ENCODE measurements around the gene MOK.

MOK gene

DNA sequence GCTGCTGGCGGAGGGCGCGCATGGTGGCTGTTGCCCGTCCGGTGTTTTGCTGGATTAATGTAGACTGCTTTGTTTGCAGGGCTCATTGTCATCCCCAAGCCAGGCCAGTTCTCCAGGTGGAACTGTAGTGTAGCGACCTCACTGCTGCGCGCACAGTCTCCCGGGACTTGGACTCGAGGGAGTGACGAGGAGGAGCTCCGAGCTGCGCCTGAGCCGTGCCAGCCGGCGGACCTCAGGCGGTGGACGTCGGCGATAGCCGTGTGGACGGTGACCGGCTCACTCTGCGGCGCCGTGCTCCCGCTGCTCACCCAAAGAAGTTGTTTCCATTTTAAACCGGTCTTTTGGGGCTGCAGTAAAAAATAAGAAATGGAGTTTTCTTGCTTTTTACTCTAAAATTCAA, 82.2 kb downstream of the MOK start:
- no peak overlapping the region for H3K27ac ChIP-seq (ENCODE audit: low read depth, low read length)
- H3K4me1 ChIP-seq (ENCODE audit: control insufficient read depth, insufficient read depth, low read length), result peaks cover 9% of the 10 kb centered on the region; the same call in 1 of the 2 replicates
- H3K4me3 ChIP-seq (ENCODE audit: low read depth, low read length), result no peak overlapping the region
- no peak overlapping the region for H3K9ac ChIP-seq (ENCODE audit: low read depth, low read length)
- H3K9me3 ChIP-seq (ENCODE audit: control insufficient read depth, insufficient read depth, low read length), result no peaks in the 10 kb centered on the region
- peaks cover 3% of the 10 kb centered on the region; the same call in 1 of the 2 replicates for H3K36me3 ChIP-seq (ENCODE audit: control insufficient read depth, insufficient read depth, low read length)
- H3K27me3 ChIP-seq (ENCODE audit: control insufficient read depth, insufficient read depth, low read length), result no peaks in the 10 kb centered on the region

DNA sequence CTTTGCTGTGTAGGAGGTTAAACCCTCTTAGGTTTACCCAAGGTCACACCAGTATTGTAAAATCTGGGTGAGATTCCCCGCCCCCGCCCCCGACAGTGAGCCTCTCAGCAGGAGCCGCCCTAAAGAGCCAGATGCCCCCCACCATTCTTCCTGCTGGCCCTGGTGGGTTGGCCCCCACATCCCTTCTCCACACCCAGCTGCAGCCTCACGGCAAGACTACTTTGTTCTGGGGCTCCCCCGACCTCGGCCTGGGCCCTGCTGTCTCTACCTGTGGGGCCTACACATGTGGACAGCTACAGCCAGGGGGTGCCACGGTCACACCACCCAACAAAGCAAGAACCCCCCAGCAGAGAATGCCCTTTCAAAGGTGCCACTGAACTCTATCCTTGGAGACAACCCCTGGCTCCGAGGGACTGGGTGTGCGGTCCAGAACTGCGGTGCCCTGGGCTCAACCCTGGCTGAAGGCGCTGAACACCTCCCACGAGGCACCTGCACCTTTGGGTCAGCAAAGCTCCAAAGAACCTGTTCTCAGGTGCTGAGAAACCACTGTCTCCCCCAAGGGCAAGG, 82.9 kb downstream of the MOK start:
- Histone ChIP-seq H3K27me3 (ENCODE audit: control insufficient read depth, insufficient read depth, low read length) (no peaks in the 10 kb centered on the region), H3K4me1 (ENCODE audit: control insufficient read depth, insufficient read depth, low read length) (peaks cover 9% of the 10 kb centered on the region; the same call in 1 of the 2 replicates), H3K27ac (ENCODE audit: low read depth, low read length) (no peak overlapping the region)

DNA sequence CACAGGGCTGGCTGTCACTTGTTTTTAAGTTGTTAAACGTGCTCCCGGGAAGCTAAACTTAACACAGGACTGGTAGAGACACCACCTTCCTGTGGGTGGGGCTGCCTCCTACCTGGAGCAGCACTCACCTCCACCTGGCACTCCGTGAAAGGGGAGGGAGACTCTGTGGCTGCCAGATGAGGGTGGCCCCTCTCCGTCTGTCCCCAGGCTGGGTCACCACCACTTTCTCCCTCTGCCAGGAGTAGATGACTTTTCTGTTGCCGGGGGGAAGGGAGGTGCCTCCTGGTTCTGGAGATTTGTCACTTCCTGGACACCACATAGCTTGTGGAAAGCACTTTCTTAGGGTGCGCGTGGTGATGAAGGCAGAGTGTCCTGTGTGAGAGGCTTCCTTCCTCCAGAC, 83.9 kb downstream of the MOK start:
- Histone ChIP-seq H3K27ac (ENCODE audit: low read depth, low read length) (no peak overlapping the region), H3K9ac (ENCODE audit: low read depth, low read length) (no peak overlapping the region), H3K4me1 (ENCODE audit: control insufficient read depth, insufficient read depth, low read length) (peaks cover 9% of the 10 kb centered on the region; the same call in 1 of the 2 replicates), H3K27me3 (ENCODE audit: control insufficient read depth, insufficient read depth, low read length) (no peaks in the 10 kb centered on the region), H3K9me3 (ENCODE audit: control insufficient read depth, insufficient read depth, low read length) (no peaks in the 10 kb centered on the region), H3K36me3 (ENCODE audit: control insufficient read depth, insufficient read depth, low read length) (peaks cover 3% of the 10 kb centered on the region; the same call in 1 of the 2 replicates), H3K4me3 (ENCODE audit: low read depth, low read length) (no peak overlapping the region)

More for the DNA sequence above, 82.9 kb downstream of the MOK start:
- peaks cover 3% of the 10 kb centered on the region; the same call in 1 of the 2 replicates for H3K36me3 ChIP-seq (ENCODE audit: control insufficient read depth, insufficient read depth, low read length)
- no peak overlapping the region for H3K9ac ChIP-seq (ENCODE audit: low read depth, low read length)
- H3K4me3 ChIP-seq (ENCODE audit: low read depth, low read length), result no peak overlapping the region
- no peaks in the 10 kb centered on the region for H3K9me3 ChIP-seq (ENCODE audit: control insufficient read depth, insufficient read depth, low read length)

DNA sequence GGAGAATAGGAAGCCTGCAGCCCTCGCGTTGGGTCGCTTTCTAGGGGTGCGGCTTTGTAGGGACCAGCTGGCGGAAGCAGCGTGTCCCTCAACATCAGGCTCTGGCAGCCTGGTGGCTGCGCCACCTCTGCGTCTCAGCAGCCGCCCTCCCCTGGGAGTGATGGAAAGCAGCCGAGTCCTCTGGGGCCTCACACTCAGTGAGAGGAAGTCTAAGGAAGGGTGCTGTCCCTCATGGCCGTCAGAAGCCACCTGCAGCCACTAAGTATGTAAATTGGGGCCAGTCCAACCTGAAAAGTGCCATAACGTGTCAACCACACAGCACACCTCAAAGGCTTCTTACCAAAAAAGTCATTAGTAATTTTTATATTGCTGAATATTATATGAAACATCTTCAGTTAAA, 84.9 kb downstream of the MOK start:
- Histone ChIP-seq H3K4me3 (ENCODE audit: low read depth, low read length) (no peak overlapping the region), H3K9ac (ENCODE audit: low read depth, low read length) (no peak overlapping the region), H3K36me3 (ENCODE audit: control insufficient read depth, insufficient read depth, low read length) (peaks cover 3% of the 10 kb centered on the region; the same call in 1 of the 2 replicates), H3K27ac (ENCODE audit: low read depth, low read length) (no peak overlapping the region), H3K9me3 (ENCODE audit: control insufficient read depth, insufficient read depth, low read length) (no peaks in the 10 kb centered on the region), H3K27me3 (ENCODE audit: control insufficient read depth, insufficient read depth, low read length) (no peaks in the 10 kb centered on the region), H3K4me1 (ENCODE audit: control insufficient read depth, insufficient read depth, low read length) (peaks cover 16% of the 10 kb centered on the region; the same call in 1 of the 2 replicates)

DNA sequence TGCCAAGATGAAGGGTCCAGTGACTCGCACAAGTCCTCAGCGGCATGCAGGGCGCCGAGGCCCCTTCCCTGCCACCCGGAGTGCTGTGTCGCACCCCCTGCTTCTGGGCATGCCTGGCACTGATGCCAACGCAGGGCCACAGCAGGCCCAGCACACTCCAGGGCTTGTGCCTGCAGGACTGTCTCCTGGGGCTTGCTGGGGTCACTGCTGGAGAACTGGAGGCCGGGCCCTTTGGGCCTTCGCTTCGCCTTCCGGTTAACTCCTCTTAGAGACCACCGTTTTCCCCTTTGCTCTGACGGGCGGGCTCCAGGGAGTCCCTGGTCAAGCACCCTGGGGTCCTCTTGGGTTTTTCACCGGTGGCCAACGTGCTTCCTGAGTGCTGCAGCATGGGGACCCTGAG, 85.6 kb downstream of the MOK start:
- Histone ChIP-seq H3K4me3 (ENCODE audit: low read depth, low read length) (no peak overlapping the region), H3K27me3 (ENCODE audit: control insufficient read depth, insufficient read depth, low read length) (no peaks in the 10 kb centered on the region), H3K4me1 (ENCODE audit: control insufficient read depth, insufficient read depth, low read length) (peaks cover 16% of the 10 kb centered on the region; the same call in 1 of the 2 replicates), H3K9me3 (ENCODE audit: control insufficient read depth, insufficient read depth, low read length) (no peaks in the 10 kb centered on the region), H3K36me3 (ENCODE audit: control insufficient read depth, insufficient read depth, low read length) (peaks cover 3% of the 10 kb centered on the region; the same call in 1 of the 2 replicates), H3K9ac (ENCODE audit: low read depth, low read length) (no peak overlapping the region), H3K27ac (ENCODE audit: low read depth, low read length) (no peak overlapping the region)

DNA sequence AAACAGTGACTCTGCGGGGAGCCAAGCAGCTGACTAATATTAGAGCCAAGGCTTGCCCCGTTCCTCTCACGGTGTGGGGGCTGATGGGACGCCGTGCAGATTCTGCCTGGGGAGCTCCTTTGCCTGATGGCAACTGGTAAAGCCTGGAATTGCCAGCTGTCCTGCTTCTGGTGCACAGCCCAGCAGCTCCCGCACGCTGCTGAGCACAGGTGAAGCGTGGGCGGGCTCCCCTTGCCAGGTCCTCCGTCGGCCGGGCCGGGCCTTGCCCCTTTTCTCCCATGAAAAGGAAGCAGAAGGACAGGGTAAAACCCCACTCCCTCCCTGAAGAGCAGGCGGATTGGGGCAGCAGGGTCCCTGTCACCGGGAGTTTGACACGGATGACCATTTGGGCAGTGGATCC, 86.3 kb downstream of the MOK start:
- Histone ChIP-seq H3K4me1 (ENCODE audit: control insufficient read depth, insufficient read depth, low read length) (peaks cover 16% of the 10 kb centered on the region; the same call in 1 of the 2 replicates), H3K9me3 (ENCODE audit: control insufficient read depth, insufficient read depth, low read length) (no peaks in the 10 kb centered on the region), H3K27me3 (ENCODE audit: control insufficient read depth, insufficient read depth, low read length) (no peaks in the 10 kb centered on the region), H3K9ac (ENCODE audit: low read depth, low read length) (no peak overlapping the region), H3K4me3 (ENCODE audit: low read depth, low read length) (no peak overlapping the region), H3K27ac (ENCODE audit: low read depth, low read length) (no peak overlapping the region), H3K36me3 (ENCODE audit: control insufficient read depth, insufficient read depth, low read length) (peaks cover 2% of the 10 kb centered on the region; the same call in 1 of the 2 replicates)

GRCh38 chr14:102217987-102218421, 87.0 kb downstream of the MOK start:
- Histone ChIP-seq H3K36me3 (ENCODE audit: control insufficient read depth, insufficient read depth, low read length) (no peaks in the 10 kb centered on the region), H3K27ac (ENCODE audit: low read depth, low read length) (no peak overlapping the region), H3K4me1 (ENCODE audit: control insufficient read depth, insufficient read depth, low read length) (peaks cover 16% of the 10 kb centered on the region; the same call in 1 of the 2 replicates), H3K4me3 (ENCODE audit: low read depth, low read length) (no peak overlapping the region), H3K27me3 (ENCODE audit: control insufficient read depth, insufficient read depth, low read length) (no peaks in the 10 kb centered on the region), H3K9ac (ENCODE audit: low read depth, low read length) (no peak overlapping the region), H3K9me3 (ENCODE audit: control insufficient read depth, insufficient read depth, low read length) (no peaks in the 10 kb centered on the region)

DNA sequence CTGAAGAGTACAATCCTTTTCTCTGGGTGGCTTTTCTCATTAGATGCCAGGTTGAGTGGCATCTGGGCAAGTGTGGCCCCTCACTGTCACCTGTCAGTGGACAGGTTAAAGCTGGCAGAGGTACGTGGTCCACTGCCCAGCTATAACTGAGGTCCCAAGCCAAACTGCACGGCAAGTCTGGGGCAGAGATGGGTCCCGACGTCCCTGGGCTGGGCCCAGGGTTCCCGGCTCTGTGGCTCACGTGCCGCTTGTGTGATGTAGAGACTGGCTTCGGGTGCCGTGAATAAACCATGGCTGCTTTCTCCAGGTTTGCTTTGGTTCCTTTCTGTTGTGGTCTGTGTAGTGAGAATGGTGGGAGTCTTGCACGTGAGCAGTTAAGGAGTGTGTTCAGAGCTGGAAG, 87.6 kb downstream of the MOK start:
- Histone ChIP-seq H3K27ac (ENCODE audit: low read depth, low read length) (no peak overlapping the region), H3K9me3 (ENCODE audit: control insufficient read depth, insufficient read depth, low read length) (no peaks in the 10 kb centered on the region), H3K4me1 (ENCODE audit: control insufficient read depth, insufficient read depth, low read length) (peaks cover 16% of the 10 kb centered on the region; the same call in 1 of the 2 replicates), H3K27me3 (ENCODE audit: control insufficient read depth, insufficient read depth, low read length) (no peaks in the 10 kb centered on the region), H3K36me3 (ENCODE audit: control insufficient read depth, insufficient read depth, low read length) (no peaks in the 10 kb centered on the region), H3K9ac (ENCODE audit: low read depth, low read length) (no peak overlapping the region), H3K4me3 (ENCODE audit: low read depth, low read length) (no peak overlapping the region)

- peaks cover 6% of the 10 kb centered on the region; the same call in 1 of the 2 replicates for H3K36me3 ChIP-seq (ENCODE audit: control insufficient read depth, insufficient read depth, low read length)
- H3K9ac ChIP-seq (ENCODE audit: low read depth, low read length), result no peak overlapping the region
- H3K27ac ChIP-seq (ENCODE audit: low read depth, low read length), result peak overlapping the region; percentile 6
- H3K9me3 ChIP-seq (ENCODE audit: control insufficient read depth, insufficient read depth, low read length), result no peaks in the 10 kb centered on the region
- H3K27me3 ChIP-seq (ENCODE audit: control insufficient read depth, insufficient read depth, low read length), result no peaks in the 10 kb centered on the region
- H3K4me3 ChIP-seq (ENCODE audit: low read depth, low read length), result no peak overlapping the region
- H3K4me1 ChIP-seq (ENCODE audit: control insufficient read depth, insufficient read depth, low read length), result peaks cover 8% of the 10 kb centered on the region; the same call in 1 of the 2 replicates
Measured at GRCh38 chr14:102215576-102216250, 89.3 kb downstream of the MOK start.

GRCh38 chr14:102215071-102215470, 89.9 kb downstream of the MOK start:
- peaks cover 7% of the 10 kb centered on the region; the same call in 1 of the 2 replicates for H3K4me1 ChIP-seq (ENCODE audit: control insufficient read depth, insufficient read depth, low read length)
- no peak overlapping the region for H3K9ac ChIP-seq (ENCODE audit: low read depth, low read length)
- peak overlapping the region; percentile 6 for H3K27ac ChIP-seq (ENCODE audit: low read depth, low read length)
- no peaks in the 10 kb centered on the region for H3K27me3 ChIP-seq (ENCODE audit: control insufficient read depth, insufficient read depth, low read length)
- no peak overlapping the region for H3K4me3 ChIP-seq (ENCODE audit: low read depth, low read length)
- peaks cover 6% of the 10 kb centered on the region; the same call in 1 of the 2 replicates for H3K36me3 ChIP-seq (ENCODE audit: control insufficient read depth, insufficient read depth, low read length)
- H3K9me3 ChIP-seq (ENCODE audit: control insufficient read depth, insufficient read depth, low read length), result no peaks in the 10 kb centered on the region
